G401 (cell line): ENCODE results near the gene METTL21A. TPM values are rescaled to one million over a fixed set of nuclear protein-coding genes. Genes with fewer than 3 reads are reported as not detected.
A peak's percentile ranks its signal among the peaks of the same experiment; 100 is the strongest.

Experiments used
- DNase-seq: peaks from one replicate; pipeline ENCODE4 v3.0.0-alpha.2; 2015; ENCODE audit warnings: low spot score
- in situ Hi-C: cut with HindIII; loops from 2 replicates; pipeline ENCODE4 v1.10.0; 2016; ENCODE audit warnings: low sequenced_read_pairs, mixed read lengths
- total RNA-seq: library from RNA; depleted of rRNA; stranded (reverse); fragments of >200 nt; shearing (Covaris generic); gene quantifications from 2 replicates; pipeline ENCODE4 v1.2.3, GENCODE V29; 2014

Gene METTL21A
- total RNA-seq, 1 experiment from 2014 or later = 72.0 TPM

DNA sequence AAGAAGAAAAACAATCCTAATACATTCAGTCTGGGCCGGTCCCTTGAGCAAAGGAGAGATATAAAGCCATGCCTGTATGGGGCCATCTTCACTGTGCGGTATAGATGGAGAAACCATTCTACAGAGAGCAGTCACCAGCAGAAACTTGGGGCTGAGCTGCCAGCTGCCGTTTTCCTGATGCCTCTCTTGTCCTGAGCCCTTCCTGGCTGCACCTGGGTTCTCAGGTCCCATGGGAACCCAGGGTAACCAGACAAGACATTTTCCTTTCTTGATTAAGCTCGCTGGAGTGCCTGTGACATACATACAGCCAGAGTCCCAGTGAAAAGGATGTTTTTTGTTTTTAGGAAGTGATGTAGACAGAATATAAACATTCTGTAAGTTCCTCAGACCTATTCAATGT is 5.3 kb upstream of the METTL21A start:
- in situ Hi-C loops = no loop called here
- DNase-seq = no peak

DNA sequence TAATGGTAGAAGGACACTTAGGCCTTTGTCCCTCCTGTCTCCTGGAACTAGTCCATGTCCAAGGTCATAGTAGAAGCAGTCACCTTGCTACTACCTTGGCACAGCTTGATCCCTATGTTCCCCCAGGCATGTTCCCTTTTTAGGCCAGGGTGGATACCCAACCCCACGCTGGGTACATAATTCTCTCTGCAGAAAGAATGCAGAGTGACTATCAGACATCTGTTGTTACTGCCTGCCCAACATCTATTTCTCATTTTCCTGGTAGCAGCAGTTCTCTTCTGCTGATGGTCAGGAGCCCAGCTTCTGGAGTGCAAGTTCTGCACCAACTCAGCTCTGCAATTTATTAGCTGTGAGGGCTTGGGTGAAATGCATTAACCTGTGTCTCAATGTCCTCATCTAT is 4.4 kb upstream of the METTL21A start:
- in situ Hi-C loops = no loop called here
- no peak for DNase-seq

DNA sequence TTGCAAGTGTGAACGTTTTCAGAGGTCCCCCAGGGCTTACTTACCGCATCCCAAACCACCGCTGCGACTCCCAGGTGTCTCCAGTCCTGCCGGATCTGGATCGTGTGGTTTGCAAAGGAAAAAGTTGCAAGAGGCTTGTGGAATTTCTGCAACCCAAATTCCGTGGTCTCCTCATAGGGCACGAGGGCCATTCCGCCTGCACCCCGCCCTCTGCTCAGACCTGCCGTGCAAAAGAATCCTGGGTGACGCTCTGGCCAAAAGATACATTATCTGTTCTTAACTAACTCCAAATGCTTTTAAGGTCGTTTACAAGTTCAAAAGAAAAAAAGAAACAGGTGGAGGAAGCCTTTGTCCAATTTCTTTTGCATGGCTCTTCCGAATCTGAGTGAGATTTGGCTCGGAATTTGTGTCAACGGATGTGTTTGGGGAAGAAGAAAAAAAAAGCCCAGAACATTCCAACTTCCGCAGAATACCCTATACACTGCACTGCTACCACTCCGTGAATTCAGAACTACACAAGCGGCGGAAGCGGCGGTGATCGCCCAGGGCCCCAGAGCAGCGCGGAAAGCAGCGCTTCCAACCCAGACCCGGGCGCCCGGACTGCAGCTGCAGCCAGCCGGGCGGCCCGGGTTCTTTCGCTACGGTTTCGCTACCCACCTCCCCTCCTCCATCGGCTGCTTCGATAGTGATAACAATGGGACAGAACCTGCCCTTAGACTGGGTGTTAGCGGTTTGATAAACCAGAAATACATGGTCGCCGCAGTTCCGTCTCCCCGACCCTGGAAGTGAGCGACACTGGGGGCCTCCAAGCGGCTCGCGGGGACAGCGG is 795 bp downstream of the METTL21A start:
- DNase-seq = peak; percentile 66
- in situ Hi-C loops = no loop called here

DNA sequence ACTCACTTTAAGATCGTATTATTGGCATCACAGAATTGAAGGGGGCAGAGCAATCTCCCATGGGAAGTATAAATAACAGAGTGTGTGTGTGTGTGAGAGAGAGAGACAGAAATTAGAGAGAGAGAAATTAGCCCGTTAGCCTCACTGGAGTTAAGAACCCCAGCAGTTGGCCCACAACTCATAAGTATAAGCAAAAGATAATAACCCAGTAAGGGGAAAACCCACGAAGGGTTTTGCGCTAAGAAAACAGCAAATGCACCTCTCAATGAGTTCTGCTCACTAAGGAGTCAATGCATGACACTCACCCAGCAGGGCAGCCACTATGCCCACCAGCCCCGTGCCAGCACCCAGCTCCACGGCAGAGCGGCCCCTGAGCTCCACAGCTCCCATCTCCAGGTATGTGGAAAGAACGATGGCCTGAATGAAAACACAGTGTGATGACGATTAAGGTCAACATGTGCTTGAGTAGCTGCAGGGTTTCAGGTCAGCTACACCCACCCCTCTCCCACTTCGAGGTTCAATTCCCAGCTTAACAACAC is 3.6 kb downstream of the METTL21A start:
- no peak for DNase-seq
- in situ Hi-C loops = no loop called here

DNA sequence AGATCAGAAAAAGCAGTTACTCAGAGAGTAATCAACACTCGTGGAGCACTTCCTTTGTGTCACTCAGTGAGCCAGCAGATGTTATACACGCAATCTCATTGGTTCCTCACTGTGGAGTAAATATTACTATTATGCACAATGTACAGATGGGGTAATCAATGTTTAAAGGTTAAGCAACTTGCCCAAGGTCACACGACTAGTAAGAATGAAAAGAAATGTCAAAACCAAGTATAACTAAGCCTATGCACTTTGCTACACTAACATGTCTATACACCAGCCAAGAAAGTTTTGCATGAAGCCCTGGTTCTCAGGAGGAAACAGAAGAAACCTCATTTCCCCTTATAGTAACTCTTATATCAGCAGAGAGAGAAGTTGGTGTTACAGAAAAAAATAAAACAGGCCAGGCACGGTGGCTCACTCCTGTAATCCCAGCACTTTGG is 5.4 kb downstream of the METTL21A start:
- in situ Hi-C loops = no loop called here
- DNase-seq = no peak

DNA sequence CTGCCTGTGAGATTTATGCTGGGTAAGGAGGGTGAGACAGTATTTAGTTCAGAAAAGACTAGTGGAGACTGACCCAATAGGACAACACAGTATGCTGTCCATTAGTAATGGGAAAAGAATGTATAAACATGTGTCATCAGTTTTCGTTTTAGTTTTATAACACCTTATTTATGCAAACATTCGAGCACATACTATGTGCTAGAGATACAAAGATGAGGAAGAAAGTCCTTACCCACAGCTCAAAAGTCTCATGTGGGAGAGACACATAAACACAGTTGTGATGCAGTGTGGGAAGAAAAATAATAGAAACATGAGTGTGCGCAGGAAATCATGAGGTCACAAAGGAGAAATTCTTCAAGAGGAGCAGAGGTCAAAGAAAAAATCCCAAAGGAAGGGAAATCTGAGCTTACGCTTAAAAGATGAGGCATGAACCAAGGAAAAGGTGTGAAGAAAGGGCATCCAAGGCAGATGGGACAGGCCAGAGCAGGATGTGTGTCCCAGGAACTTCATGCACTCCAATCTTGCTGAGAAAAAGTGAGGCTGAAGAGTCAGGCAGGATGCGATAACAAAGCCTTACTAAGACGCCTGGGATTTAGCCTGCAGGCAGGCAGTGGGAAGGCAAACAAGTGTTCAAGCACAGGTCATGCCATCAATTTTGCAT is 8.1 kb downstream of the METTL21A start:
- in situ Hi-C loops = no loop called here

DNA sequence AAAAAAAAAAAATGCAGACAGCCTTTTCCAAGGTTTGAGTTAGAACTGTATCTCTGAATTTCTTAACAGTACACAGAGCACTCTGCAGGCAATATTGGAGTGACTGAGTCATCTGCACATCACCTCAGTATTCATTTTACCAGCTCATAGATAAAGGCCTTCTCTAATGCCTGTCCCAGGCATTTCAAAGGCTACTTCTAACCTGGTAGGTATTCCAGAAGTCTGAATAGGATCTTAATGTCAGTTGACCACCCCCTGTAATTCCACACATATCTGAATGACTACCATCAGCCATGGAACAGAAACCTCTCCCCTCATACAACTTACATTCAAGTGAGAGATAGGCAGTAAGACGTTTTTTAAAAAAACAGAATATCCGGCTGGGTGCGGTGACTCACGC is 9.0 kb downstream of the METTL21A start:
- DNase-seq = no peak
- in situ Hi-C loops = no loop called here

More for the DNA sequence above, 8.1 kb downstream of the METTL21A start:
- no peak for DNase-seq

DNA sequence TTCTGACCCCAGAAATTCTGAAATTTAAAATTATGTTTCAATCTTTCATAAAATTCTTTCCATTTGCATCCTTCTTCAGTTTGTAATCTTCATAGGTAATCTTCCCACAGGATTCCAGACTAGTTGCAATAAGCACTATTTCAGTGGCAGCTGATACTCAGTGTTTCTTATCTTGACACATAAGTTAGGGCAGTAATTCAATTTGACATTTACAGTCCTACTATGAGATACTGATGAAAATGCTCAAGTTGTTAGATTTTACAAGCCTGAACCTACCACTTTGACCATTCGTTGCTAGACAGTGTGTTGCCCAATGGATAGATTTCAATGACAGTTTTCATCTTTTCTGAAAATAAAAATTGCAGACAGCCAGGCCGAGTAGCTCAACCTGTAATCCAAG is 10.4 kb downstream of the METTL21A start:
- in situ Hi-C loops = no loop called here
- DNase-seq = no peak

DNA sequence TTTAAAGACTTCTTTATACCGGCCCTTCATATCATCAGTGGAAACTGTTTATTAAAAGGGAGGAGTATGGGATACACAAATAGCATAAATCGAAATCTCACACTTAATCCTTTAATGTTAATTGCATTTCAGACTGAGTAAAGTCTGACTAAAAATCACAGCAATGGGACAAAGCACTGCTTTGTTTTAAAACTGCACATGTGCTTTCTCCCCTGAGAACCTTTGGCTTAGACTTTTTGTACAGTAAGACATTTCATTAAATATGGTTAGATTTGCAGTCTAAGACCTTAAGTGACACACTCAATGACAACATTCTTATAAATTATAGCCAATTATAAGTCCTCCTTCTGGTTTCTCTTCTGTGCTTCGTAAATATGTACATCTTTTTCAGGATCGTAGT is 12.5 kb downstream of the METTL21A start:
- DNase-seq = no peak
- in situ Hi-C loops = no loop called here

DNA sequence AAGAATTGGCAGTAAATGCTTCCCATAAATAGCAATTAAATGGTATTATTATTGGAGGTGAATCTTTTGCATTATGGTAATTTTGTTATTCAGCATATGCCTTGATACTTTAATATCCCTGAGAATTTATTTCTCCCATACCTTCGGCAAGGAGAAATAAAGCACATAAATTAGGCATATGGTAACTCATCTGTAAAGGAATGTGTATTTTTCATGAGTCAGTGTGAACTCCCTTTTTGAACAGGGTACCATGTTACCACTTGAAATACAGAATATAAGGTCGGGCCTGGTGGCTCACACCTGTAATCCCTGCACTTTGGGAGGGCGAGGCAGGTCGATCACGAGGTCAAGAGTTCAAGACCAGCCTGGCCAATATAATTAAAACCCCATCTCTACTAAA is 18.4 kb downstream of the METTL21A start:
- no peak for DNase-seq
- in situ Hi-C loops = no loop called here

DNA sequence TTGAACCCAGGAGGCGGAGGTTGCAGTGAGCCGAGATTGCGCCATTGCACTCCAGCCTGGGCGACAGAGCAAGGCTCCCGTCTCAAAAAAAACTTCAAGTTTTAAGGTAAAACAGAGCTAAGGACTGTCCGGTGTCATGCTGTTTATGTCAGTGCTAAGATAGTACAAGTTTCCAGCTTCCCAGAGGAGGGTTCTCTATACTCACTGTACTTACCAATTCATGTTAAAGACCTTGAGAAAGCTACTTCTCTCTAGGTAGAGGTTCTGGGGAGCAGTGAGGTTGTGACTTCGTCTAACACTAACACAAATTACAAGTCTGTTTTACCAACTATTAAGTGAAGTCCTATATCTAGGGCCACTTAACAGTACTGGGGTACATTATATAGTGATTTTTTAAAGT is 18.8 kb downstream of the METTL21A start:
- DNase-seq = no peak
- in situ Hi-C loops = no loop called here

DNA sequence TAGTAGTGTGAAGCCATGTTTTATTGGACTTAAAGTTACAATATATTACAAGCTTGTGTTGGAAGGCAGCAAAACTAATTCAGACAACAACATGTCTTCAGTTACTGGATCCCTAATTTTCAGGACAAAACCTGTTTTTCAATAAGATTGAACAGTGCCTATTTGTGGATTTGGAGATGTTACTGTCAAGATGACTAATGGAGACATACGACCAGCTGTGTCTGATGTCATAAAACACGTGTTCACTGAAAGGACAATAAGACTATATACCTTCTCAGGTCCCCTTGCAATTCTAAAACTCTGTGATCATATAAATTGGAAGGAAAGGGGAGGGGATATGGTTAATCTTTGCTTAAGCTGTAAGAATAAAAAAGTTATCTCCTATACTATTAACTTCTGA is 21.7 kb downstream of the METTL21A start:
- in situ Hi-C loops = no loop called here
- no peak for DNase-seq

DNA sequence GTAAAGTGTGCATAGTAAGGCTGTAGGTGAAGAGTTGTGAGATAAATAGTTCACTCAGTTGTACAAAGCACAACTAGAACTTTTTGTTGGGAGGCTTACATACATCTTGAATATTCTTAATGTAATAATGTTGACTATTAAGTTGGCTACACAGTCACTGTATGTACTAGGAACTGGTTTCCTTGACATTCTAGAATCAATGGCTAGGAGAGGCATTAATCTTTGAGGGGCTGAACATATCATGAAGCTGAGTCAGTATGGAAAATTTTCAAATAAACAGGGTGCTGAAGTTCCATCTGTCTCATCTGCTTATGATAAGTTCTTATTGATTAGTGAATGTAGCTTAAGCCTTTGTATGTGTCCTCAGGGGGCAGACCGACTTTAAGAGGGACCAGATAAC is 23.4 kb downstream of the METTL21A start:
- no peak for DNase-seq
- in situ Hi-C loops = no loop called here

DNA sequence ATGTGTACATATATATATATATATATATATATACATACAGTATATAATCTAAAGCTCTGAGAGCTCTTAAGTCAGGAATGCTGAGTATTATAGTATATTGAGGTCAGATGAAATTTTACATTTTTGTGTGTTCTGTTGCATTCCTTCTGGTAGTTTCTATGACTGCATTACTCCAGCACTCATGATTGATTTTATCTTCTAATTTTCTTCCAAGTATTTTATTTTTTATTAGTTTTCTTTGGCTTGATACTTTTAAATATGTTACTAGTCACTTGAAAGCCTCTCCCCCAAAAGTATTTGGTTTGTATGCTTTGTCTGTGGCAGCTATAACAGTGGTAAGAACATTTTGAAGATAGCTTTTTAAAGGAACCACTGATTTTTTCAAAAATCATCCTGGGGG is 25.0 kb downstream of the METTL21A start:
- in situ Hi-C loops = no loop called here
- DNase-seq = no peak

DNA sequence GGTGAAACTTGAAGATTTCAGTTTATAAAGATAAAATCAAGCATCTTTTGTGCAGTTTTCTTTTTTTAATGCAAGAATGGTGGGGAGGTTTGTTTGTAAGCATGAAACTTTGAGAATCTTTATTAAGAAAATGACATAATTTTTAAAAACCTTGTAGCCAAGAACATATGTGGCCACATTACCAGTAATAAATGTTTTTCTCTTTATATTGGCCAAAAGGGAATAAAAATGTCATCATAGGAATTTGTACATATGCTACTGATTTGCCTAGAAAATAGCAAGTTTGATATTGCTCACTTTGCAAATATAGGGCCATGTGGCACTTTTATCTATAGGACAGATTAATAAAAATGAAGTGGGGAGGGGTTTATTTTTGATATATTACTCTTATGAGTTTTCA is 25.6 kb downstream of the METTL21A start:
- no peak for DNase-seq
- in situ Hi-C loops = no loop called here

DNA sequence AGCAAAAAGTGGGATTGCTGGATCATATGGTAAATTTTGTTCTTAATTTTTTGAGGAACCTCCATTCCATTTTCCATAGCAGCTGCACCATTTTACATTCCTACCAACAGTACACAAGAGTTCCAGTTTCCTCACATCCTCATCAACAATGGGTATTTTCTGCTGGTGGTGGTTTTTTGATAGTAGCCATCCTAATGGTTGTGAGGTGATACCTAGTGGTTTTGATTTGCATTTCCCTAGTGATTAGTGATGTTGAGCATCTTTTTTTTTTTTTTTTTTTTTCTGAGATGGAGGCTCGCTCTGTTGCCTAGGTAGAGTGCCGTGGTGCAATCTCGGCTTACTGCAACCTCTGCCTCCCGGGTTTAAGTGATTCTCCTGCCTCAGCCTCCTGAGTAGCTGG is 30.5 kb downstream of the METTL21A start:
- DNase-seq = no peak

DNA sequence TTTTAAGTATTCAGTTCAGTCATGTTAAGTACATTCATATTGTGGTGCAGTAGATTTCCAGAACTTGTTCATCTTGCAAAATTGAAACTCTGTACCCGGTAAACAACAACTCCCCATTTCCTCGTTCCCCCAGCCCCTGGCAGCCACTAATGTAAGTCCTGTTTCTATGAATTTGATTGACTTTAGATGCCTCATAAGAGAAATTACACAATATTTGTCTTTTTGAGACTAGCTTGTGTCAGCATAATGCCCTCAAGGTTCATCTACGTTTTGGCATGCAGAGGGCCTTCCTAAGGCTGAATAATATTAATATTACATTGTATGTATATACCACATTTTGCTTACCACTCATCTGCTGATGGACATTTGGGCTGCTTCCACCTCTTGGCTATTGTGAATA is 30.9 kb downstream of the METTL21A start:
- in situ Hi-C loops = no loop called here
- DNase-seq = no peak

More for the DNA sequence above, 30.5 kb downstream of the METTL21A start:
- in situ Hi-C loops = no loop called here

DNA sequence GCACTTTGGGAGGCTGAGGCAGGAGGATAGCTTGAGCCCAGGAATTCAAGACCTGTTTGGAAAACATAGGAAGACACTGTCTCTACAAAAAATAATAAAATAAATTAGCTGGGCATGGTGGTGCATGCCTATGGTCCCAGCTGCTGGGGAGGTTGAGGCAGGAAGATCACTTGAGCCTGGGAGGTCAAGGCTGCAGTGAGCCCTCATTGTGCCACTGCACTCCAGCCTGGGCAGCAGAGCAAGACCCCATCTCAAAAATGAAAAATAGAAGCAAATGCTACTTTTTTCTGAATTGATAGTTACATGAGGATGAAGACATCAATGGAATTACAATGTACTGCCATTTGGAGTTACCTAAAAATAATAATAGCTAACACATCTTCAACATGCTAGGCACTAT is 31.9 kb downstream of the METTL21A start:
- DNase-seq = no peak
- in situ Hi-C loops = no loop called here

DNA sequence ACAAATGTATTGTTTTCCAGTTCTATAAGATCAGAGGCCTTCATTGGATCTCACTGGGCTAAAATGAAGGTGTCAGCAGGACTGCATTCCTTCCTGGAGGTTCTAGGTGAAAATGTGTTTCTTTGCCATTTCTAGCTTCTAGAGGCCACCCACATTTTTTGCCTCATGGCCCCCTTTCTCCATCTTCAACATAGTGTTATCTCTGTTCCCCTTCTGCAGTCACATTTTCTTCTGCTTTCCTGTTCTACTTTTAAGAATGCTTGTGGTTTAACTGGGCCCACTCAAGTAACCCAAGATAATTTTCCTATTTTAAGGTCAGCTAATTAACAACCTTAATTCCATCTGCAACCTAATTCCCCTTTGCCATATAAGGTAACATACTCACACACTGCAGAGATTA is 36.1 kb downstream of the METTL21A start:
- in situ Hi-C loops = no loop called here
- DNase-seq = no peak

DNA sequence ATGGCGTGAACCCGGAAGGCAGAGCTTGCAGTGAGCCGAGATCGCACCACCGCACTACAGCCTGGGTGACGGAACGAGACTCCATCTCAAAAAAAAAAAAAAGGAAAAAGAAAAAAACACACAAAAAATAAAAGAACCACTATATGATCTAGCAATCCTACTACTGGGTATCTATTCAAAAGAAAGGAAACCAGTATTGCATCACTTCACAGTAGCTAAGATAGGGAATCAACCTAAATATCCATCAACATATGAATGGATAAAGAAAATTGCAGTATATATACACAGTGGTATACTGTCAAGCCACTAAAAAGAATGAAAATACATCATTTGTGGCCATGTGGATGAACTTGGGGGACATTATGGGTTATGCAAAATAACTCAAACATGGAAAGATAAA is 37.9 kb downstream of the METTL21A start:
- in situ Hi-C loops = no loop called here
- no peak for DNase-seq

DNA sequence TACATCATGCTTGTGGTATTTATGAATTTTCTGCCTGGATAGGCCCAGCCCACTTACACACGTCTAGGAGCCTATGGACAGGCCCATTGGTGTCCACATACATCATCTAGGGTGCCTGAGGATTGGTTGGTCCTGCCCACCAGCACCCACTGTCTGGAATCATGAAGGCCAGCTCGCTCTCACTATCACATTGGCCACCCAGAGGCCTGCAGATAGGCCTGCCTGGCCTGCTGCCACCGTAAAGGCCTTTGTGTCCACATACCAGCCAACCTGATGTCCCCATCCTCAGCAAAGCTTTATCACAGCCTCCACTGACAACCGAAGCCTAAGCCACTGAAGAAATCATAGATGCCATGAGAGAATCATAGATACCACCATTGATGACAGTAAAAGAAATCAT is 40.2 kb downstream of the METTL21A start:
- in situ Hi-C loops = no loop called here
- DNase-seq = no peak
